ENCODE data around the gene TMEM255B.
A peak's percentile ranks its signal among the peaks of the same experiment; 100 is the strongest.

TMEM255B gene

GRCh38 chr13:113796964-113797676, 38.1 kb downstream of the TMEM255B start:
- ChIA-PET CTCF (interaction anchor here (1.1 kb wide), 1 partner anchor 19 kb away, joined by 3 read pairs; no protein-coding TSS in a partner anchor), POLR2A (ENCODE audit: low non-redundant PET) (no interaction called here)
- no peak for DNase-seq (ENCODE audit: low spot score)
- H3K27ac ChIP-seq = no peak overlapping the region
- no peak for TF ChIP-seq CTCF (conservative IDR thresholded peaks at IDR 0.05; ENCODE audit: low read depth)

- CTCF ChIA-PET = interaction anchor here (1.1 kb wide), 1 partner anchor 18 kb away, joined by 3 read pairs; no protein-coding TSS in a partner anchor
- no peak overlapping the region for H3K27ac ChIP-seq
- POLR2A ChIA-PET (ENCODE audit: low non-redundant PET) = no interaction called here
- DNase-seq (ENCODE audit: low spot score) = no peak
- no peak for TF ChIP-seq CTCF (conservative IDR thresholded peaks at IDR 0.05; ENCODE audit: low read depth)
Measured at GRCh38 chr13:113798200-113798811, 39.3 kb downstream of the TMEM255B start.

GRCh38 chr13:113800576-113800926, 41.5 kb downstream of the TMEM255B start:
- no peak overlapping the region for H3K27ac ChIP-seq
- no peak for DNase-seq (ENCODE audit: low spot score)
- TF ChIP-seq CTCF (conservative IDR thresholded peaks at IDR 0.05; ENCODE audit: low read depth) = no peak
- ChIA-PET POLR2A (ENCODE audit: low non-redundant PET) (no interaction called here), CTCF (no interaction called here)

GRCh38 chr13:113801289-113801961, 42.4 kb downstream of the TMEM255B start:
- ChIA-PET POLR2A (ENCODE audit: low non-redundant PET) (no interaction called here), CTCF (interaction anchor here (1.3 kb wide), 1 partner anchor 62 kb away, joined by 3 read pairs; the partner anchor contains the start of gene GAS6)
- H3K27ac ChIP-seq = peak overlapping the region; percentile 76
- DNase-seq (ENCODE audit: low spot score) = no peak
- no peak for TF ChIP-seq CTCF (conservative IDR thresholded peaks at IDR 0.05; ENCODE audit: low read depth)

GRCh38 chr13:113802090-113802531, 43.1 kb downstream of the TMEM255B start:
- peak; percentile 71 for DNase-seq (ENCODE audit: low spot score)
- ChIA-PET POLR2A (ENCODE audit: low non-redundant PET) (no interaction called here), CTCF (interaction anchor here (1.3 kb wide), 1 partner anchor 61 kb away, joined by 3 read pairs; the partner anchor contains the start of gene GAS6)
- H3K27ac ChIP-seq = peak overlapping the region; percentile 76
- no peak for TF ChIP-seq CTCF (conservative IDR thresholded peaks at IDR 0.05; ENCODE audit: low read depth)

GRCh38 chr13:113802761-113803160, 43.7 kb downstream of the TMEM255B start:
- H3K27ac ChIP-seq = peak overlapping the region; percentile 76
- ChIA-PET POLR2A (ENCODE audit: low non-redundant PET) (no interaction called here), CTCF (interaction anchor here (1.3 kb wide), 1 partner anchor 61 kb away, joined by 3 read pairs; the partner anchor contains the start of gene GAS6)
- TF ChIP-seq CTCF (conservative IDR thresholded peaks at IDR 0.05; ENCODE audit: low read depth) = no peak
- DNase-seq (ENCODE audit: low spot score) = no peak
